ENCODE results near the gene CEP78.
"Not testable (repeated sequence)": the region's sequence is repeated elsewhere in the genome, so short reads cannot be mapped to it uniquely, and the experiment has no call there.

The CEP78 gene

DNA sequence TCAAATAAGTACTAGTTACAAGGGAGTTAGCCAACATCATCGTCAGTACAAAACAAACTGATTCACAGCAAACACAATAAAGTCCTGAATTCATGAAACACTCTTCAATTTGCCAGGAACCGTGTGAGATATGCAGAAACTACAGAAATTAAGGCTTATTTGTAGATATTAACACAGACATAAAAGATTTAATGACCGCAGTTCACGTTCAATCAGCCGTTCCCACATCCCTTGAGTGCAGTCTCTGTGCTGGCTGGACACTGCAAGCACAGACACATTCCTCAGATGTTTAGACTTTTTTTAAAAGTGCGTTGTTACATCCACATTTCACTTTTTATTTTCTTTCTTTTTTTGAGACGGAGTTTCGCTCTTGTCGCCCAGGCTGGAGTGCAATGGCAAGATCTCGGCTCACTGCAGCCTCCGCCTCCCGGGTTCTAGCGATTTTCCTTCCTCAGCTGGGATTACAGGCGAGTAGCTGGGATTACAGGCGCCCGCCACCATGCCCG is 566 bp upstream of the CEP78 start:
- DNase-seq = peak; percentile 26

DNA sequence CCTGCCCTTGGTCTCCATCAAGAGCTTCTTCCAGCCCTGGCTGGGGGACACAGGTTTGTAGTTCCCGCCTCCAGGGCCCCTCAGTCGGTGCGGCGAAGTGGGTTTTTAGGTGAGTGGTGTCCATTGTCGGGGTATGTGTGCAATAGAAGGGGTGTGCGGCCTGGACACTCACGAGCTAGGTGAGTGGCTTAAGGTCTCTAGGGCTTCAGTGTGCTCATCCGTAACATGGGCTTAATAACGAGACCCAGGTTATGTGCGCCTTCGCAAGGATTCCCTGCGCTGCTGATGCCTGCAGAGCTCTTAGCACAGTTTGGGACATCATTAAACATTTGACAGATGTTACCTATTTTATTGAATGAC is 656 bp downstream of the CEP78 start:
- no peak for DNase-seq

DNA sequence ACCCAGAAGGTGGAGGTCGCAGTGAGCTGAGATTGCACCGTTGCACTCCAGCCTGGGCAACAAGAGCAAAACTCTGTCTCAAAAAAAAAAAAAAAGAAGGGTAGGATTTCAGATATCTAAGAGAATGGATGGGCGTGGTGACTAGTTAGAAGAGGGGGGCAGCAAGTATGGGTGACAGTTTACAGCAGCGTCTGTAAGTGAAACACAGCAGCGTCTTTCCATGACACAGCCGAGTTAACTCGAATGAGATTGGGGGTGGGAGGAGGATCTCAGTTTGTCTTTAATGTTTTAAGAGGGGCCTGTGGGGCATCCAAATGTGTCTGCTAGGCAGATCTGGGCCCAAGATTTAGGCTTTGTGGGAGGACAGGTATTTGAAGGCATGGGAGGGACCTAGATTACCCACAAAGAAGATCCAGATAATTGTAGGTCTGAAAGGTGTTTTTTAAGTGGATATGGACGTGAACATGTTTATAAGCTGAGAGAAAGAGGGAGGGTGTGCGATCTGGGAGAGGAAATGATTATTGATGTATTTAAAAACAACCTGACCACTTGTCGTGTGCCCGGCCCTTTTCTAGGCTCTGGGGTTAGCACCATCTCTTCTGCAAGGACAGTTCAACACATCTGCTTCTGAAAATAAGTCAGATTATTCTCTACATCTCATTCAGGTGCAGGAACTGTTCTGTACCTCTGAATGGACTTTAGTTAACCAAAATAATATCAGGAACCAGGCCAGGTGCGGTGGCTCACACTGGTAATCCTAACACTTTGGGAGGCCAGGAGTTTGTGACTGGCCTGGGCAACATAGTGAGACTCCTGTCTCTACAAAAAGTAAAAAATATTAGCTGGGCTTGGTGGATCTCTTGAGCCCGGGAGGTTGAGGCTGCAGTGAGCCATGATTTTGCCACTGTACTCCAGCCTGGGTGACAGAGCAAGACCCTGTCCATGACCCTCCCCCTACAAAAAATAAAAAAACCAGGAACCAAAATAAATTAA is 2.5 kb downstream of the CEP78 start:
- no peak for DNase-seq

DNA sequence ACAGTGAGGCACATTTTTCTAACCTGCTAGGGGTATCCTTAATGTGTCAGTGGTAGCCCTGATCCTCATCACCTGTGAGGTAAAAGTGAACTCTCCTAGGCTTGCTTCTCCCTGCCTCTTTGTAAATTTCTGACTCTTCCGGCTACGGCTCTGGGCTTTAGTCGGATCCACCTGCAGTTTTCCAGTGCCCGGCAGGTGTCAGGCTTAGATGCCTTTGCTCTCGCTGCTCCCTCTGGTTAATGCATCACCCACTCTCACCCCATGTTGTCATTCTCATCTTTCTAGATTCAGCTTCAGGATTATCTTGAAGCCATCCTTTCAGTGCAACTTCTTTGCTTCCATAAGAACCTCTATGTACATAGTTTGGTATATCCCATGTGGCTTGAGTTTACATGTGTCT is 3.6 kb downstream of the CEP78 start:
- no peak for DNase-seq

DNA sequence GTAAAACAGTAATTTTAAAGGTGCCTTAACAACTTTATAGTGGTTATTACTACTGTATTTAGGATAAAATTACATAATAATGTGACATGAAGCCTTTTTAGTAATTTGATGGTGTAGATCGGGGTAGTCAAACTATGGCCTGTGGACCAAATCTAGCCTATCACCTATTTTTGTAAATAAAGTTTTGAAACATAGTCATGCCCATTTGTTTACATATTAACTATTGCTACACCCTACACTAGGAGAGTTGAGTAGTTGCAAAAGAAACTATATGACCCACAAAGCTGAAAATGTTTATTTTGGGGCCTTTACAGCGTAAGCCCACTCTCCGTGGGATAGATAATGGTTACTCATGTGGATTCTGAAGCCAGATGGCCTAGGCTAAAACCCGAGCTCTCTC is 6.2 kb downstream of the CEP78 start:
- DNase-seq = no peak

DNA sequence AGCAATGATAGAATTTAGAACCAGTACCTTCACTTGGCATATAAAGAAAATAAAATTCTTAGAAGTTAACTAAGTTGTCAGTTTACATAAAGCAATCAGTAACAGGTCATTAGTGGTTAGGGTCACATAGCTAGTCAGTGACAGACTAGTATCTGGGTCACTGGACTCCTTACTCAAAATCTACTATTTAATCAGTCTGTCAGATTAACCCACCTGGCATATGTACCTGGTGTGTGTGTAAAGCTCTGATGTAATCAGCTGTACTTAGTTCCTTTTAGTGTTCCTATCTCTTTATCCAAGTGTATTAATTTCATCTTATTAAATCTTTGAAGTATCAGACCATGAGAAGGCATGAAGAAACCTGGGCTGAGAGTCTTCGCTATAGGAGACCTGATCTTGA is 7.3 kb downstream of the CEP78 start:
- no peak for DNase-seq

DNA sequence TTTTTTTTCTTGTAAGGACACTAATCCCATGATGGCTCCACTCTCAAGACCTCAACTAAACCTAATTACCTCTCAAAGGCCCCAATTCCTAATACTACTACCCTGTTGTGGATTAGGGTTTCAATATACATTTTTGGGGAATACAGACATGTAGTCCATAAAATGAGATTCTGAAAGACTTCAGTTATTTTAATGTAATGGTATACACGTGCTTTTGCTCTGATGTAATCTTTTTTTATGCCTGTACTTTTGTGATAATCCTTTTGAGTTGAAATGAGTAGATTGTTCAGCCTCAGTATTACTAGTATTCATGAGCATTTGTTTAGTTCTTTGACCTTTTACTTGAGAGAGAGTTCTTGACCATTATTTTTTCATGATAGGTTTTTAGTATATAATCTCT is 9.5 kb downstream of the CEP78 start:
- no peak for DNase-seq

DNA sequence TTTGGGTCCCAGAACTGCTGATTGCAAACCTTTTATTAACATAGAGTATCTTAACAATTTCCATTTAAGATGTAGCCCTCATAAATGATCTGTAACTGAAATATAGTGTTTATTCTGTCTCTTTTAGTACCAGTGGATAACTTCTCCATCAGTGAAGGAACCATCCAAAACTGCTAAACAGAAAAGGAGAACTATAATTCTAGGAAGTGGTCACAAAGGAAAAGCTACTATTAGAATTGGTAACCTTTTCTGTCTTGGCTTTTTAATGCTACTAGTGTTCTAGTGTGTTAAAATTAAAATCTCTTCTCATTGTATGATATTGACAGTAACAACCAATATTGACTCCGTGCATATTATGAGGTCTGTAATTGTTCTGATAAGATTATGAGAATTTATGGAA is 12.8 kb downstream of the CEP78 start:
- DNase-seq = no peak

DNA sequence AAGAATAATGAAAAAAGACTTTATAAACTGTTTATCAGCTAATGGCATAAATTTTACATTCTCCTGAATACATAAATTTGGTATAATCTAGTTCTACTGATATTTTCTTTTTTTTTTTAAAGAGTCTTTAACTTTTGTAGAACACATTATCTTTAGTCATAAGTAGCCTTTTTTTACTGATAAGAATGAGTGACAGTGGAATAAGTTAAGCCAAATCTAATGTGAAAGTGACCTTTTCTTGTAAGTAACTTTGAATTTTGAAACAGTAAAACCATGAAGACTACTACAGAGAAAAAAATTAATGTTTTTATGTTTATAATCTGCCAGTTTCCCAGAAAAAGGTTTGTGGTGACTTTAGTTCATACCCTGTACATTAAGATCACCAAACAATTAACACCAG is 13.7 kb downstream of the CEP78 start:
- no peak for DNase-seq

DNA sequence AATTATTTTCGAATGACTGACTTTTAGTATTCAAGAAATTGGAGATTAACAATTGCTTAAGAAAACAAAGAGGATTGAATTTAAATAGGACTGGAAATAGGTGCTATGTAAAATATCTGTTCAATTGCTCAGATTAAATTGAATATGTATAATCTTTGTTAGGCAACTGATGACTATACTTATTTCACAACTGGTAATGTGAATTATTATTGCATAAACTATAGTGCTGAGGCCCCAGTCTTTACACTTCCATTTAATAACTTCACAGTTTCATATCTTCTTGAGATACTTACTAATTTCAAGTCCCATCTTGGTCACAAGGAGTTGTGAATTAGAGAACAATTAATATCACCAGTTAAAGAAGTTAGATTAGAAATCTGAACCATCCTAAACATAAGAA is 16.7 kb downstream of the CEP78 start:
- DNase-seq = no peak

DNA sequence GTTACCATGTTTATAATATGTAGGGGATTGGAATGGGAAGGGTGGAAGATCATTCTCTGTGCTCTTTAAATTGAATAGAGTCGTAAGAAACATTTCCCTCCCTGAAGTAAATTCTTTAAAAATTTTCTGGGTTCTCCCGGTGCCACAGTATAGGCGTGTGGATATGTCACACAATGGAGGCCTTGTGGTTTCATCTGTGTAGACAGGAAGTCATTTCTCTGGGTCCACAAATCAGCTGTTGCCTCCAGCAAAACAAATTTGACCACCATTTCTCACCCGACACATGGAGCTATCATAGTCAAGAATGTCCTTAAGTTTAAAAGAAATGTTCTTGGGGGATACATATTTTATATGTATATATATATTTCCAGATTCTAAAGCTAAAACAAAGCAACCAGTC is 17.4 kb downstream of the CEP78 start:
- DNase-seq = no peak

DNA sequence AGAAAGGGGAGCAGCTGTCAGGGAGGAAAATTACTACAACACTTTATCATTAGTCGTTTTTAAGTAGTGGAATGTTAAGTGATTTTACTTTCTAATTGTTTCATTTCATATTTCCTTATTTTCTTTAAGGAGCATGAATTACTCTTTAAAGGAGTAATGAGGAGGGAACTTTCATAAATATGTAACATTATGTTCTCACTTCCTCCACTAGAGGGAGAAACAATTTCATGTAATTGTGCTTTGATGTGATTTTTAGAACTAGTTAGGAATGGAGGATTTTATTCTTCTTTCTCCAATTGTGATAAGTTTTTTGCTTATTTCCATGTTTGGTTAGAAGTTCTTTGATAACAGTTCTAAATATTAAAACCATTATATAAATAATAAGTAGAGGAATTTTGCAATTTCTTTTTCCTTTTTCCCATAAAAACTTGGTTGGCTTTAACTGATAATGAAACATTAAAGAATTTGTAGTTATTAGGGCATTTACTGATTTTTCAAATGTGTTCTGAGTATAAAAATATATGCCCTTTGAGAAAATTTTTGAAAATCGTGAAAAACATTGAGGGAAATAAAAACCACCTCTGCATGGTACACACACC is 25.6 kb downstream of the CEP78 start:
- DNase-seq = peak; percentile 44

DNA sequence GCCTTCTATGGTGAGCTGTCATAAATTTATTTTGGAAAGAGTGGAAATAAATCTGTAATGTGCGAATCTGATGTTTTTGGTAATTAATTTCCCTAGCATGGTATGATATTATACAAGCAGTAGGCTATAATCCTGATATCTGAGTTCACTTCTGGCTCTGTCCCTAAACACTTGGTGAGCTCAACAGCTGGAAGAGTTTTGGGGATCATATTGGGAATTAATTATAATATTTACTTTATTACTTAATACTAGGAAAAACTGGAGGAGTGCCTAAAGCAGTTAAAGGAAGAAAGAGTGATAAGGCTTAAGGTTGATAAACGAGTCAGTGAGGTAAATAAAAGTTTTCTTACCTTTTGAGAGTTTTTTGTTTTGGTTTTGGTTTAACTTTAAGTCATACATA is 26.8 kb downstream of the CEP78 start:
- no peak for DNase-seq

DNA sequence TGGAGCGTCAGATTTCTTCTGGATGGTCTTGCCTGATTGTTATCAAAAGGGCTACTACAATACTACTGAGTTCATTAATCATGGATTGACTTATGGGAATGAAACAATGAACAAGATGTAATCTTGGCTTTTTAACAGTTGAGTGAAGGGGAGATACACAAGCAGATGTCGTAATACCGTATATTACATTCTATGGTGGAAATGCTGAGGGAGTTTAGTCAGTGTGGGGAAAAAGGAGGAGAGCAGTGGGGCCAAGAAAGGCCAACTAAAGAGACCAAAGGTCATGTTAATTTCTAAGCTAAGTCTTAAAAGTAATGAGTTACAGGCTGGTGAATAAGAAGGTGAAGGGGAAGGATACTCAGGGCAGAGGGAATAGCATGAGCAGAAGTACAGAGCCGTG is 32.0 kb downstream of the CEP78 start:
- DNase-seq = no peak

DNA sequence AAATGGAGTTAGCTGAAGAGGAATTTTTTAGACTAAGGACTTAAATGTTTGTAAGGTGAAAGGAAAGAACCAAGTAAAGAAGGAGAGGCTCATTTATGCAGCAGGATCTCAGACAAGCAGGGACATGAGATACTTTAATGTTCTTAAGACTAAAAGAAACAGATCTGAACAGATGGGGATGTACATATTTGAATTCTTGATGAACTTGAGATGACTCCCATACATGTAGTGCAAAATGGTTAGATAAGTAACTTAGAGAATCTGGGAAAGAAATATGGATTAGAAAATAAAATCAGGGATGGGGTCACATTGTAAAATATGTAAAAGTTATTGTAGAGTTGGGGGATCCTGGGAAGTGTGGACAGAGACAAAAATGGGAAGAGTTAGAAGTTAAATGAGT is 33.9 kb downstream of the CEP78 start:
- DNase-seq = no peak

DNA sequence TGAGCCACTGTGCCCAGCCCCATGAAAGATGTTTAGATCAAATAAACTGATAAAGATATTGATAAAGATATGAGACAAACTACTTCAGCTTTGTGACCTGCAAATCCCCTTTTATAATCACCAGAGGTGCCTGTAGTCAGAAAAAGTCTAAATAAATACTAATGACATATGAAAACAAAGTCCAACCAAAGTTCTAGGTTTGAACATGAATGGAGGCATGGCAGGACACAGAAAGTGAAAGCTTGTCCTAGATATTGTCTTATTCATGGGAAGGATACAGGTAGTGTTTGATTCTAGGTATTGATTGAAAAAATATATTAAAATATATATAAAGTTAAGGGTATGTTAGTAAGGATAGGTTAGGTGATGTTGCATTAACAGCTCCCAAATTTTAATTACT is 36.4 kb downstream of the CEP78 start:
- no peak for DNase-seq

DNA sequence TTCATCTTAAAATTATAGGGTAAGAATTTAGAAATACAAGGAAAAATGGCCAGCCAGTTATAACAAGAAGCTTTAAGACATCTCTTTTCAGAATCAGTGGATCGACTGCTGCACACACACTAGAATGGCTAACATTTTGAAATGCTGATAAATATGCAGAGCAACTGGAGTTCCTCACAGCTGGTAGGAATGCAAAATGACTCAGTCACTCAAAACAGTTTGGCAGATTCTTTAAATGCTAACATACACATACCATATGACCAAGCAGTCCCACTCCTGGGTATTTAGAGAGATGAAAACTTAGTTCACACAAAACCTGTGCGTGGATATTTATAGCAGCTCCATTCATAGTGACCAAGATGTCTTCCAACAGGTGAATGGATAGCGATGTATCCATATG is 37.9 kb downstream of the CEP78 start:
- peak; percentile 85 for DNase-seq

DNA sequence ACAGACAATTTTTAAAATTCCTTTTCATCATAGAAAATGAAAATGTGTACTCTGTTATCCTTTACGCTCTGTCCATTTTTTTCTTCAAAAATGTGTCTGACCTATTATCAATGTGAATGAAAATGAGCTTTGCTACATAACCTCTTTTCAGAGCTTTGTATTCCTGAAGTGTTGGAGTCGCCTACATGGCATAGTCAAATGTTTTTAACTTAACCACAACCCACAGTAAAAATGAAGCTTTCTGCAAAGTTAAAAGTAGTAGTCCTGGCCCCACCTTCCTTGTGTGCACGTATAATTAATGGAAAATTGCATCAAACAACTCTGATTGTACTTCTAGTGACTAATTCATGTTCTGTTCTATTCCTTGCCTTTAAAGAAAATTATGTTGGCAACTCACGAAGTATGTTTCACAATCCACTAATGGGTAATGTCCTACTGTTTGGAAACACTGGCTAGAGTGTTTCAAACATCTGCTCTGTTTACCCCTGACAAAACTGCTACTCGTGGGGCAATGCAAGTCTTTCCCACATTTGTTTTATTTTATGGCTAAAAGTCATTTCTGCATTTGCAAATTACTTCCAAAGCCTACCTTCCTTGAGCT is 42.4 kb downstream of the CEP78 start:
- peak; percentile 32 for DNase-seq

DNA sequence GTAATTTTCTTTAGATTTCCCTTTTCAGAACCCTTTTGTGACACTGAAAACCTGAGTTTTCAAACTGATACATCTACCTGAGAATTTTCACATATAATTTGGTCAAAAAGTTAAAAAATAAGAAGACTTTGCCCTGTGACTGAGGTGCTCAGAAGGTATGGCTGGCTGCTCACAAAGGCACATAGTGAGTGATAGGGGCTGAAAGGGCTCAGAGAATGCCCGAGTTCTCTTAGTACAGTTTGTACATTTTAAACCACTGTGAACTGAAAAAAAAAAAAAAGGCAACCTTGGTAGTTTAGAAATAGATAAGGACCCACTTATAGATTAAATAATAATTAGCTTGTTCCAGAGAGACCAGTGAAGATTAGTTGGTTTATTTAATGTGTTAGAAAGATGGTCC is 42.9 kb downstream of the CEP78 start:
- no peak for DNase-seq

DNA sequence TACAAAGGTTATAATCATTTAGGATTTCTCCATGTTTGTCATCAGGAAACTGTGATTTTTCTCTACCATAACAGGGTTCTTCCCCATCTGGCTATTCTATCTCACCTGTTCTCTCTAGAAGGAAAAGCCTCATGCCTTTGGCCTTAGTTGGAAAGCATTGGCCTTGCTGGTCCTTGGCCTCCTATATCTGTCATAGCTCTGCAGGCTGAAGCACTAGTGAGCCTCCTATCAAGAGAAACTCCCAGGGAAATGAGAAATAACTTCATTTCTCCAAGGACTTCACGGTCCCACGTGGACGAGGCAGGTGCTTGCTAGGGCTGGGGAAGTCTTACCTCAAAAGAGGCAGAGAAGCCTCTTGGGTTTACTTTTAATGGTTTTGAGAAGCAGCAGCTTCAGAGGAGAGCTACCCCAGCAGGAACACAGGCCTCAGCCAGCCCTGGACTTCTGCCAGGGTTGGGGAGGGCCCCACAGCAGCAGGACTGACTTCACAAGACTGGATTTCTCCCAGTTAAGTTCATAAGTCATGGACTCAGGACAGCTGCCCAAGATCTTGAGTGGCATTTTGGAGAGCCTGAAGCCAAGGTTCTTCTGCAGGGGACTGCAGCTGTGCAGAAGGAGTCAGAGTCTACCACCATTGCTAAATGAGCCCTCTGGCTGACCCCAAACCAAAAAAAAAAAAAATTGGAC is 45.2 kb downstream of the CEP78 start:
- DNase-seq = peak; percentile 75

DNA sequence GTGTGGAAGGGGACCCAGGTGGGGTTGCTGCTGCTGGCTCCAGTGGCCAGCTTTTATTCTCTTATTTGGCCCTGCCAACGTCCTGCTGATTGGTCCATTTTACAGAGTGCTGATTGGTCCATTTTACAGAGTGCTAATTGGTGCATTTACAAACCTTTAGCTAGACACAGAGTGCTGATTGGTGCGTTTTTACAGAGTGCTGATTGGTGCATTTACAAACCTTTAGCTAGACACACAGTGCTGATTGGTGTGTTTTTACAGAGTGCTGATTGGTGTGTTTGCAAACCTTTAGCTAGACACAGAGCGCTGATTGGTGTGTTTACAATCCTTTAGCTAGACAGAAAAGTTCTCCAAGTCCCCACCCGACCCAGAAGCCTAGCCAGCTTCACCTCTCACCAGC is 48.3 kb downstream of the CEP78 start:
- DNase-seq = not testable (repeated sequence)

DNA sequence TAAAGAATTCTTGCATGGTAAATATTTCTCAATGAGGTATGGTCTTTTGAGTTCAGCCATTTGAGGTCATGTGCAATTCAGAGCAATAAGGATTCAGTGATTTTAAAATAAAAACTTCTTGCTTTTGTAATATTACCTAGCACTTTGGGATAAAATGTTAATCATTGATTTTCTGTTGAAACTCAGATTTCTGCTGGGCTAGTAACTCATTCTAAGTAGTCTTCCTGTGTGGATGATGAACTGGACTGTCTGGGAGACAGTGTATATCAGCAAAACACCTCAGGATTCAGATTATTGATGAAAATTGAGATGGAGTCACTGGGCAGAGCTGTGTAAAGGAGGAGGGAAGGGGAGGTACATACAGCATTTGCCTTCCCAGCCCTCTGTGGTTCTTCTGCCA is 50.2 kb downstream of the CEP78 start:
- no peak for DNase-seq

DNA sequence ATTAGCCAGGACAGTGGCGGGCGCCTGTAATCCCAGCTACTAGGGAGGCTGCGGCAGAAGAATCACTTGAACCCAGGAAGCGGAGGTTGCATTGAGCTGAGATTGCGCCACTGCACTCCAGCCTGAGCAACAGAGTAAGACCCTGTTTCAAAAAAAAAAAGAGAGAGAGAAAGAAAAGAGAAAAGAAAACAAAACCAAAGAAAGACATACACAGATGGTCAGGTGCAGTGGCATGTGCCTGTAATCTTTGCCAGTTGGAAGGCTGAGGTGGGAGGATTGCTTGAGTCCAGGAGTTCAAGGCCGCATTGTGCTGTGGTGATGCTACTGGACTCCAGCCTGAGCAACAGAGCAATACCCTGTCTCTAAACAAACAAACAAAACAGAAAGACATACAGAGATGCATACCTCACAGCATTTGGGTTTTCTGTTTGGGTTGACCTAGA is 51.1 kb downstream of the CEP78 start:
- no peak for DNase-seq

Data from fibroblast of skin of scalp (primary cell).